IMR-90 (cell line): ENCODE data around the gene MTHFD2. TPM values are rescaled to one million over a fixed set of nuclear protein-coding genes. Genes with fewer than 3 reads are reported as not detected.

Experiments used
- ATAC-seq: fragments of 200-7000 bp; cut with Tn5 transposase; 2 replicates; pipeline ENCODE4 v1.9.1; 2020; ENCODE audit warnings: low read depth, mild to moderate bottlenecking, moderate library complexity
- BruUV-seq: library from RNA; stranded (reverse); fragments of 400-500 nt; replicated peaks from 2 replicates; lab custom pipeline; 2021; lab: Mats Ljungman, UMichigan
- CTCF ChIA-PET: fragments of 300-600 bp; formaldehyde crosslinking; extraction: SDS; loops from one replicate; lab custom pipeline; 2021; ENCODE audit warnings: antibody characterized with exemption; lab: Yijun Ruan, JAX
- POLR2A ChIA-PET: fragments of 300-600 bp; sonication (Branson Sonifier 250); formaldehyde crosslinking; loops from one replicate; lab custom pipeline; 2022; ENCODE audit warnings: antibody characterized with exemption; ENCODE audit not compliant: unreplicated experiment; lab: Charles Lee
- DNase-seq: peaks from one replicate; pipeline ENCODE4 v3.0.0; 2013
- H2AFZ ChIP-seq: replicated peaks from 2 replicates; pipeline ENCODE3; 2013; ENCODE audit warnings: low read length, mild to moderate bottlenecking; ENCODE audit not compliant: poor library complexity
- H2AK5ac ChIP-seq: 2 replicates; pipeline ENCODE4 v1.6.1; 2013; ENCODE audit warnings: low read depth, low read length, inconsistent platforms
- H2AK9ac ChIP-seq: replicated peaks from 2 replicates; pipeline ENCODE3; 2013; ENCODE audit warnings: mild to moderate bottlenecking, low read depth, low read length, moderate library complexity; ENCODE audit not compliant: poor library complexity
- H2BK120ac ChIP-seq: 2 replicates; pipeline ENCODE4 v1.6.1; 2013; ENCODE audit warnings: low read depth, low read length, inconsistent platforms
- H2BK15ac ChIP-seq: 3 replicates; pipeline ENCODE4 v1.6.1; 2013; ENCODE audit warnings: low read depth, low read length, inconsistent platforms
- H2BK20ac ChIP-seq: 2 replicates; pipeline ENCODE4 v1.6.1; 2013; ENCODE audit warnings: low read depth, mild to moderate bottlenecking, inconsistent platforms, low read length, moderate library complexity
- H2BK5ac ChIP-seq: 2 replicates; pipeline ENCODE4 v1.6.1; 2013; ENCODE audit warnings: mild to moderate bottlenecking, low read depth, low read length, inconsistent platforms; ENCODE audit not compliant: poor library complexity, severe bottlenecking
- H3K14ac ChIP-seq: replicated peaks from 2 replicates; pipeline ENCODE4 v1.6.1; 2013; ENCODE audit warnings: low read depth, low read length, inconsistent platforms
- H3K18ac ChIP-seq: 2 replicates; pipeline ENCODE4 v1.6.1; 2013; ENCODE audit warnings: low read depth, low read length, control low read depth
- H3K23ac ChIP-seq: 2 replicates; pipeline ENCODE4 v1.6.1; 2013; ENCODE audit warnings: low read depth, low read length, inconsistent platforms
- H3K27ac ChIP-seq: 2 replicates; pipeline ENCODE4 v1.5.1; 2013; ENCODE audit warnings: mild to moderate bottlenecking, control low read depth, low read length; ENCODE audit not compliant: insufficient read depth
- H3K27me3 ChIP-seq: 2 replicates; pipeline ENCODE4 v1.6.1; 2013; ENCODE audit warnings: low read length; ENCODE audit not compliant: control insufficient read depth, insufficient read depth
- H3K36me3 ChIP-seq: 2 replicates; pipeline ENCODE4 v1.6.1; 2013; ENCODE audit warnings: low read length, mixed read lengths; ENCODE audit not compliant: control insufficient read depth, insufficient read depth
- H3K4ac ChIP-seq: 2 replicates; pipeline ENCODE4 v1.6.1; 2013; ENCODE audit warnings: low read depth, low read length, inconsistent platforms
- H3K4me1 ChIP-seq: 2 replicates; pipeline ENCODE4 v1.6.1; 2013; ENCODE audit warnings: low read length, mixed read lengths; ENCODE audit not compliant: control insufficient read depth, insufficient read depth
- H3K4me2 ChIP-seq: 2 replicates; pipeline ENCODE4 v1.6.1; 2013; ENCODE audit warnings: low read depth, mild to moderate bottlenecking, control low read depth, low read length, moderate library complexity
- H3K4me3 ChIP-seq: 2 replicates; pipeline ENCODE4 v1.5.1; 2013; ENCODE audit warnings: low read depth, mild to moderate bottlenecking, control low read depth, low read length, moderate library complexity; ENCODE audit not compliant: insufficient read depth
- H3K56ac ChIP-seq: 2 replicates; pipeline ENCODE4 v1.6.1; 2013; ENCODE audit warnings: low read length, inconsistent platforms; ENCODE audit not compliant: insufficient read depth; ENCODE audit errors: extremely low read depth
- H3K79me1 ChIP-seq, 2 experiments: 2 replicates each; pipeline ENCODE4 v1.6.1; 2013; ENCODE audit warnings: low read length in 2 of 2, inconsistent platforms in 1 of 2, low read depth in 1 of 2
- H3K9ac ChIP-seq: 2 replicates; pipeline ENCODE4 v1.6.1; 2013; ENCODE audit warnings: low read depth, low read length, control low read depth
- H3K9me1 ChIP-seq: 2 replicates; pipeline ENCODE4 v1.6.1; 2013; ENCODE audit warnings: low read length, inconsistent platforms; ENCODE audit not compliant: insufficient read depth
- H3K9me3 ChIP-seq: 2 replicates; pipeline ENCODE4 v1.6.1; 2013; ENCODE audit warnings: low read length; ENCODE audit not compliant: control insufficient read depth, insufficient read depth
- H4K20me1 ChIP-seq: 2 replicates; pipeline ENCODE4 v1.6.1; 2013; ENCODE audit warnings: low read length, inconsistent platforms; ENCODE audit not compliant: insufficient read depth
- H4K5ac ChIP-seq: 2 replicates; pipeline ENCODE4 v1.6.1; 2013; ENCODE audit warnings: mild to moderate bottlenecking, low read depth, low read length, control low read depth
- H4K8ac ChIP-seq, 2 experiments: 2 replicates each; pipeline ENCODE4 v1.6.1; 2013; ENCODE audit warnings: low read depth in 2 of 2, low read length in 2 of 2, control low read depth in 1 of 2, inconsistent platforms in 1 of 2
- H4K91ac ChIP-seq: 2 replicates; pipeline ENCODE4 v1.6.1; 2013; ENCODE audit warnings: low read depth, low read length, inconsistent platforms; ENCODE audit not compliant: insufficient read depth
- BHLHE40 ChIP-seq: fragments of 150-350 bp; IDR thresholded peaks from 2 replicates; pipeline ENCODE4 v1.6.1; 2016; ENCODE audit warnings: mild to moderate bottlenecking, low read depth, low read length
- CEBPB ChIP-seq: IDR thresholded peaks from 2 replicates; pipeline ENCODE4 v1.6.1; 2012; ENCODE audit warnings: low read depth, low read length, improper control_type of control experiment
- CHD1 ChIP-seq: IDR thresholded peaks from 2 replicates; pipeline ENCODE4 v1.6.1; 2012; ENCODE audit warnings: low read depth, low read length, improper control_type of control experiment
- FOS ChIP-seq: fragments of 150-350 bp; IDR thresholded peaks from 2 replicates; pipeline ENCODE4 v1.6.1; 2016; ENCODE audit warnings: low read depth, low read length
- MAFK ChIP-seq: IDR thresholded peaks from 2 replicates; pipeline ENCODE4 v1.6.1; 2012; ENCODE audit warnings: low read depth, low read length, improper control_type of control experiment
- MAZ ChIP-seq: IDR thresholded peaks from 2 replicates; pipeline ENCODE4 v1.6.1; 2012; ENCODE audit warnings: low read depth, mild to moderate bottlenecking, low read length, improper control_type of control experiment, moderate library complexity, borderline replicate concordance
- MXI1 ChIP-seq: IDR thresholded peaks from 2 replicates; pipeline ENCODE4 v1.6.1; 2012; ENCODE audit warnings: low read depth, mild to moderate bottlenecking, low read length, moderate library complexity, borderline replicate concordance
- NFE2L2 ChIP-seq: fragments of 150-350 bp; IDR thresholded peaks from 2 replicates; pipeline ENCODE4 v1.6.1; 2016; ENCODE audit warnings: low read depth, mild to moderate bottlenecking, low read length
- POLR2A ChIP-seq: IDR thresholded peaks from 2 replicates; pipeline ENCODE4 v1.6.1; 2012; ENCODE audit warnings: mild to moderate bottlenecking, low read depth, low read length
- RAD21 ChIP-seq: IDR thresholded peaks from 2 replicates; pipeline ENCODE4 v1.6.1; 2012; ENCODE audit warnings: low read length, improper control_type of control experiment
- RCOR1 ChIP-seq: IDR thresholded peaks from 2 replicates; pipeline ENCODE4 v1.6.1; 2012; ENCODE audit warnings: mild to moderate bottlenecking, low read length, improper control_type of control experiment; ENCODE audit not compliant: insufficient replicate concordance
- RFX5 ChIP-seq: IDR thresholded peaks from 2 replicates; pipeline ENCODE4 v1.8.0; 2012; ENCODE audit warnings: low read depth, mild to moderate bottlenecking, low read length, moderate library complexity
- SMC3 ChIP-seq: fragments of 150-350 bp; IDR thresholded peaks from 2 replicates; pipeline ENCODE4 v1.6.1; 2016; ENCODE audit warnings: low read depth, mild to moderate bottlenecking, antibody characterized with exemption, low read length, moderate library complexity
- WGBS, 2 experiments: methylation state at CpG; one replicate each; pipeline versions ENCODE4 v1.1.5 to v1.1.7; 2013; ENCODE audit warnings: missing lambda C conversion rate in 2 of 2; ENCODE audit not compliant: insufficient read length in 1 of 2; ENCODE audit errors: extremely low coverage in 2 of 2; 5-methylcytosine and 5-hydroxymethylcytosine counted together
- dilution Hi-C: fragments of 300-500 bp; cut with HindIII; formaldehyde crosslinking; loops from one replicate; pipeline ENCODE4 v1.14.3; 2018; ENCODE audit warnings: low sequenced_read_pairs; ENCODE audit not compliant: unreplicated experiment
- in situ Hi-C: fragments of 300-500 bp; cut with MboI; formaldehyde crosslinking; loops from 3 replicates; pipeline ENCODE4 v1.14.3; 2019; ENCODE audit warnings: low sequenced_read_pairs, inconsistent platforms, mixed read lengths
- intact Hi-C: fragments of 100-400 bp; cut with micrococcal nuclease; formaldehyde crosslinking; loops from 2 replicates; pipeline ENCODE4 v1.10.0; 2022
- polyA plus RNA-seq, 3 experiments: library from polyadenylated mRNA; depleted of rRNA; stranded (reverse); fragments of >200 nt; gene quantifications; 2 replicates each; pipeline ENCODE4 v1.2.3, GENCODE V29; 2012; ENCODE audit warnings: low replicate concordance in 1 of 3
- total RNA-seq: library from RNA; depleted of rRNA; stranded (reverse); fragments of >200 nt; gene quantifications from 2 replicates; pipeline ENCODE4 v1.2.3, GENCODE V29; 2012
- TF ChIP-seq, protein P1 (sequence below): conservative IDR thresholded peaks from 2 replicates; pipeline ENCODE4 v1.5.1; 2012; ENCODE audit warnings: mild to moderate bottlenecking, low read depth, low read length, improper control_type of control experiment
- TF ChIP-seq, protein P2 (sequence below): fragments of 150-350 bp; IDR thresholded peaks from 2 replicates; pipeline ENCODE4 v1.6.1; 2017; ENCODE audit warnings: mild to moderate bottlenecking, antibody characterized with exemption, low read length, low read depth
- TF ChIP-seq, protein P3 (sequence below): fragments of 150-350 bp; IDR thresholded peaks from 2 replicates; pipeline ENCODE4 v1.6.1; 2016; ENCODE audit warnings: low read depth, mild to moderate bottlenecking, low read length, moderate library complexity, borderline replicate concordance

Gene MTHFD2
- total and polyA plus RNA-seq, 2 of the 4 experiments (the other 2 are of a cell fraction) = 66.8 to 122 TPM

- Histone ChIP-seq H2BK15ac (no peak overlapping the region), H3K23ac (no peak overlapping the region), H3K4ac (no peak overlapping the region), H3K9me3 (0 out of 2 replicates have a peak, but pooled peaks cover 1% of the 10 kb centered on the region), H4K20me1 (peaks cover 9% of the 10 kb centered on the region), H3K79me1 (peaks cover 26 to 43% of the 10 kb centered on the region in 2 experiments), H2BK5ac (no peak overlapping the region), H3K27me3 (no peaks in the 10 kb centered on the region), H3K14ac (no peak overlapping the region), H3K4me1 (no peaks in the 10 kb centered on the region), H3K56ac (no peak overlapping the region), H3K9ac (no peak overlapping the region), H2AFZ (no peak overlapping the region), H4K91ac (no peak overlapping the region), H2BK120ac (no peak overlapping the region), H4K8ac (no peak overlapping the region), H2AK9ac (no peak overlapping the region), H3K4me3 (no peak overlapping the region), H2AK5ac (no peak overlapping the region), H3K27ac (no peak overlapping the region), H4K5ac (no peak overlapping the region), H3K4me2 (no peak overlapping the region), H3K9me1 (no peaks in the 10 kb centered on the region), H2BK20ac (no peak overlapping the region), H3K36me3 (peaks cover 50% of the 10 kb centered on the region), H3K18ac (no peak overlapping the region)
- ChIA-PET CTCF (no interaction called here), POLR2A (no interaction called here)
- TF ChIP-seq MAZ (no peak), RCOR1 (no peak), MAFK (no peak), CEBPB (no peak), BHLHE40 (no peak), RAD21 (no peak), MXI1 (no peak), RFX5 (no peak), FOS (no peak), POLR2A (no peak), CHD1 (no peak), SMC3 (no peak), NFE2L2 (no peak)
- TF ChIP-seq, protein P1, sequence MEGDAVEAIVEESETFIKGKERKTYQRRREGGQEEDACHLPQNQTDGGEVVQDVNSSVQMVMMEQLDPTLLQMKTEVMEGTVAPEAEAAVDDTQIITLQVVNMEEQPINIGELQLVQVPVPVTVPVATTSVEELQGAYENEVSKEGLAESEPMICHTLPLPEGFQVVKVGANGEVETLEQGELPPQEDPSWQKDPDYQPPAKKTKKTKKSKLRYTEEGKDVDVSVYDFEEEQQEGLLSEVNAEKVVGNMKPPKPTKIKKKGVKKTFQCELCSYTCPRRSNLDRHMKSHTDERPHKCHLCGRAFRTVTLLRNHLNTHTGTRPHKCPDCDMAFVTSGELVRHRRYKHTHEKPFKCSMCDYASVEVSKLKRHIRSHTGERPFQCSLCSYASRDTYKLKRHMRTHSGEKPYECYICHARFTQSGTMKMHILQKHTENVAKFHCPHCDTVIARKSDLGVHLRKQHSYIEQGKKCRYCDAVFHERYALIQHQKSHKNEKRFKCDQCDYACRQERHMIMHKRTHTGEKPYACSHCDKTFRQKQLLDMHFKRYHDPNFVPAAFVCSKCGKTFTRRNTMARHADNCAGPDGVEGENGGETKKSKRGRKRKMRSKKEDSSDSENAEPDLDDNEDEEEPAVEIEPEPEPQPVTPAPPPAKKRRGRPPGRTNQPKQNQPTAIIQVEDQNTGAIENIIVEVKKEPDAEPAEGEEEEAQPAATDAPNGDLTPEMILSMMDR = no peak
- TF ChIP-seq, protein P2, sequence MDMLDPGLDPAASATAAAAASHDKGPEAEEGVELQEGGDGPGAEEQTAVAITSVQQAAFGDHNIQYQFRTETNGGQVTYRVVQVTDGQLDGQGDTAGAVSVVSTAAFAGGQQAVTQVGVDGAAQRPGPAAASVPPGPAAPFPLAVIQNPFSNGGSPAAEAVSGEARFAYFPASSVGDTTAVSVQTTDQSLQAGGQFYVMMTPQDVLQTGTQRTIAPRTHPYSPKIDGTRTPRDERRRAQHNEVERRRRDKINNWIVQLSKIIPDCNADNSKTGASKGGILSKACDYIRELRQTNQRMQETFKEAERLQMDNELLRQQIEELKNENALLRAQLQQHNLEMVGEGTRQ = no peak
- TF ChIP-seq, protein P3, sequence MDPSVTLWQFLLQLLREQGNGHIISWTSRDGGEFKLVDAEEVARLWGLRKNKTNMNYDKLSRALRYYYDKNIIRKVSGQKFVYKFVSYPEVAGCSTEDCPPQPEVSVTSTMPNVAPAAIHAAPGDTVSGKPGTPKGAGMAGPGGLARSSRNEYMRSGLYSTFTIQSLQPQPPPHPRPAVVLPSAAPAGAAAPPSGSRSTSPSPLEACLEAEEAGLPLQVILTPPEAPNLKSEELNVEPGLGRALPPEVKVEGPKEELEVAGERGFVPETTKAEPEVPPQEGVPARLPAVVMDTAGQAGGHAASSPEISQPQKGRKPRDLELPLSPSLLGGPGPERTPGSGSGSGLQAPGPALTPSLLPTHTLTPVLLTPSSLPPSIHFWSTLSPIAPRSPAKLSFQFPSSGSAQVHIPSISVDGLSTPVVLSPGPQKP = no peak
- ATAC-seq = no peak
- no peak for DNase-seq
- in situ Hi-C loops (no loop called here), intact Hi-C loops (no loop called here), dilution Hi-C loops (no loop called here)
- BruUV-seq = no TSS peak
- WGBS, 2 experiments = no CpG with 5 or more reads among the region's 6 CpGs
Observed at GRCh38 chr2:74162951-74163350, 35.5 kb upstream of the MTHFD2 start.
